IMR-90 (cell line): ENCODE data around the gene CYP21A2. TPM values are rescaled to one million over a fixed set of nuclear protein-coding genes. Genes with fewer than 3 reads are reported as not detected.

Source experiments
- ATAC-seq: fragments of 200-7000 bp; cut with Tn5 transposase; 2 replicates; pipeline ENCODE4 v1.9.1; 2020; ENCODE audit warnings: low read depth, mild to moderate bottlenecking, moderate library complexity
- BruUV-seq: library from RNA; stranded (reverse); fragments of 400-500 nt; replicated peaks from 2 replicates; lab custom pipeline; 2021; lab: Mats Ljungman, UMichigan
- CTCF ChIA-PET: fragments of 300-600 bp; formaldehyde crosslinking; extraction: SDS; loops from one replicate; lab custom pipeline; 2021; ENCODE audit warnings: antibody characterized with exemption; lab: Yijun Ruan, JAX
- POLR2A ChIA-PET: fragments of 300-600 bp; sonication (Branson Sonifier 250); formaldehyde crosslinking; loops from one replicate; lab custom pipeline; 2022; ENCODE audit warnings: antibody characterized with exemption; ENCODE audit not compliant: unreplicated experiment; lab: Charles Lee
- DNase-seq: peaks from one replicate; pipeline ENCODE4 v3.0.0; 2013
- H2AFZ ChIP-seq: replicated peaks from 2 replicates; pipeline ENCODE3; 2013; ENCODE audit warnings: low read length, mild to moderate bottlenecking; ENCODE audit not compliant: poor library complexity
- H2AK5ac ChIP-seq: 2 replicates; pipeline ENCODE4 v1.6.1; 2013; ENCODE audit warnings: low read depth, low read length, inconsistent platforms
- H2AK9ac ChIP-seq: replicated peaks from 2 replicates; pipeline ENCODE3; 2013; ENCODE audit warnings: mild to moderate bottlenecking, low read depth, low read length, moderate library complexity; ENCODE audit not compliant: poor library complexity
- H2BK120ac ChIP-seq: 2 replicates; pipeline ENCODE4 v1.6.1; 2013; ENCODE audit warnings: low read depth, low read length, inconsistent platforms
- H2BK15ac ChIP-seq: 3 replicates; pipeline ENCODE4 v1.6.1; 2013; ENCODE audit warnings: low read depth, low read length, inconsistent platforms
- H2BK20ac ChIP-seq: 2 replicates; pipeline ENCODE4 v1.6.1; 2013; ENCODE audit warnings: low read depth, mild to moderate bottlenecking, inconsistent platforms, low read length, moderate library complexity
- H2BK5ac ChIP-seq: 2 replicates; pipeline ENCODE4 v1.6.1; 2013; ENCODE audit warnings: mild to moderate bottlenecking, low read depth, low read length, inconsistent platforms; ENCODE audit not compliant: poor library complexity, severe bottlenecking
- H3K14ac ChIP-seq: replicated peaks from 2 replicates; pipeline ENCODE4 v1.6.1; 2013; ENCODE audit warnings: low read depth, low read length, inconsistent platforms
- H3K18ac ChIP-seq: 2 replicates; pipeline ENCODE4 v1.6.1; 2013; ENCODE audit warnings: low read depth, low read length, control low read depth
- H3K23ac ChIP-seq: 2 replicates; pipeline ENCODE4 v1.6.1; 2013; ENCODE audit warnings: low read depth, low read length, inconsistent platforms
- H3K27ac ChIP-seq: 2 replicates; pipeline ENCODE4 v1.5.1; 2013; ENCODE audit warnings: mild to moderate bottlenecking, control low read depth, low read length; ENCODE audit not compliant: insufficient read depth
- H3K27me3 ChIP-seq: 2 replicates; pipeline ENCODE4 v1.6.1; 2013; ENCODE audit warnings: low read length; ENCODE audit not compliant: control insufficient read depth, insufficient read depth
- H3K36me3 ChIP-seq: 2 replicates; pipeline ENCODE4 v1.6.1; 2013; ENCODE audit warnings: low read length, mixed read lengths; ENCODE audit not compliant: control insufficient read depth, insufficient read depth
- H3K4ac ChIP-seq: 2 replicates; pipeline ENCODE4 v1.6.1; 2013; ENCODE audit warnings: low read depth, low read length, inconsistent platforms
- H3K4me1 ChIP-seq: 2 replicates; pipeline ENCODE4 v1.6.1; 2013; ENCODE audit warnings: low read length, mixed read lengths; ENCODE audit not compliant: control insufficient read depth, insufficient read depth
- H3K4me2 ChIP-seq: 2 replicates; pipeline ENCODE4 v1.6.1; 2013; ENCODE audit warnings: low read depth, mild to moderate bottlenecking, control low read depth, low read length, moderate library complexity
- H3K4me3 ChIP-seq: 2 replicates; pipeline ENCODE4 v1.5.1; 2013; ENCODE audit warnings: low read depth, mild to moderate bottlenecking, control low read depth, low read length, moderate library complexity; ENCODE audit not compliant: insufficient read depth
- H3K56ac ChIP-seq: 2 replicates; pipeline ENCODE4 v1.6.1; 2013; ENCODE audit warnings: low read length, inconsistent platforms; ENCODE audit not compliant: insufficient read depth; ENCODE audit errors: extremely low read depth
- H3K79me1 ChIP-seq, 2 experiments: 2 replicates each; pipeline ENCODE4 v1.6.1; 2013; ENCODE audit warnings: low read length in 2 of 2, inconsistent platforms in 1 of 2, low read depth in 1 of 2
- H3K9ac ChIP-seq: 2 replicates; pipeline ENCODE4 v1.6.1; 2013; ENCODE audit warnings: low read depth, low read length, control low read depth
- H3K9me1 ChIP-seq: 2 replicates; pipeline ENCODE4 v1.6.1; 2013; ENCODE audit warnings: low read length, inconsistent platforms; ENCODE audit not compliant: insufficient read depth
- H3K9me3 ChIP-seq: 2 replicates; pipeline ENCODE4 v1.6.1; 2013; ENCODE audit warnings: low read length; ENCODE audit not compliant: control insufficient read depth, insufficient read depth
- H4K20me1 ChIP-seq: 2 replicates; pipeline ENCODE4 v1.6.1; 2013; ENCODE audit warnings: low read length, inconsistent platforms; ENCODE audit not compliant: insufficient read depth
- H4K5ac ChIP-seq: 2 replicates; pipeline ENCODE4 v1.6.1; 2013; ENCODE audit warnings: mild to moderate bottlenecking, low read depth, low read length, control low read depth
- H4K8ac ChIP-seq, 2 experiments: 2 replicates each; pipeline ENCODE4 v1.6.1; 2013; ENCODE audit warnings: low read depth in 2 of 2, low read length in 2 of 2, control low read depth in 1 of 2, inconsistent platforms in 1 of 2
- H4K91ac ChIP-seq: 2 replicates; pipeline ENCODE4 v1.6.1; 2013; ENCODE audit warnings: low read depth, low read length, inconsistent platforms; ENCODE audit not compliant: insufficient read depth
- CEBPB ChIP-seq: IDR thresholded peaks from 2 replicates; pipeline ENCODE4 v1.6.1; 2012; ENCODE audit warnings: low read depth, low read length, improper control_type of control experiment
- RAD21 ChIP-seq: IDR thresholded peaks from 2 replicates; pipeline ENCODE4 v1.6.1; 2012; ENCODE audit warnings: low read length, improper control_type of control experiment
- RCOR1 ChIP-seq: IDR thresholded peaks from 2 replicates; pipeline ENCODE4 v1.6.1; 2012; ENCODE audit warnings: mild to moderate bottlenecking, low read length, improper control_type of control experiment; ENCODE audit not compliant: insufficient replicate concordance
- WGBS, 2 experiments: methylation state at CpG; one replicate each; pipeline versions ENCODE4 v1.1.5 to v1.1.7; 2013; ENCODE audit warnings: missing lambda C conversion rate in 2 of 2; ENCODE audit not compliant: insufficient read length in 1 of 2; ENCODE audit errors: extremely low coverage in 2 of 2; 5-methylcytosine and 5-hydroxymethylcytosine counted together
- dilution Hi-C: fragments of 300-500 bp; cut with HindIII; formaldehyde crosslinking; loops from one replicate; pipeline ENCODE4 v1.14.3; 2018; ENCODE audit warnings: low sequenced_read_pairs; ENCODE audit not compliant: unreplicated experiment
- in situ Hi-C: fragments of 300-500 bp; cut with MboI; formaldehyde crosslinking; loops from 3 replicates; pipeline ENCODE4 v1.14.3; 2019; ENCODE audit warnings: low sequenced_read_pairs, inconsistent platforms, mixed read lengths
- intact Hi-C: fragments of 100-400 bp; cut with micrococcal nuclease; formaldehyde crosslinking; loops from 2 replicates; pipeline ENCODE4 v1.10.0; 2022
- polyA plus RNA-seq, 3 experiments: library from polyadenylated mRNA; depleted of rRNA; stranded (reverse); fragments of >200 nt; gene quantifications; 2 replicates each; pipeline ENCODE4 v1.2.3, GENCODE V29; 2012; ENCODE audit warnings: low replicate concordance in 1 of 3
- total RNA-seq: library from RNA; depleted of rRNA; stranded (reverse); fragments of >200 nt; gene quantifications from 2 replicates; pipeline ENCODE4 v1.2.3, GENCODE V29; 2012
- TF ChIP-seq, protein P1 (sequence below): fragments of 150-350 bp; IDR thresholded peaks from 2 replicates; pipeline ENCODE4 v1.6.1; 2016; ENCODE audit warnings: low read depth, mild to moderate bottlenecking, low read length, moderate library complexity, borderline replicate concordance

CYP21A2 gene
- total and polyA plus RNA-seq, 2 of the 4 experiments (the other 2 are of a cell fraction): 0.03 TPM; not detected in 1

GRCh38 chr6:32079566-32080290, 41.5 kb downstream of the CYP21A2 start:
- H3K9ac ChIP-seq: no peak overlapping the region
- dilution Hi-C loops: no loop called here
- 100% methylated on average over 1 of the region's 7 CpGs; no CpG with 5 or more reads in 1 of the 2 experiments for WGBS, 2 experiments
- H3K14ac ChIP-seq: 0 out of 2 replicates have a peak overlapping the region, but pooled peaks have one; percentile 44
- H2BK15ac ChIP-seq: 0 out of 3 replicates have a peak overlapping the region, but pooled peaks have one; percentile 31
- H3K27me3 ChIP-seq: peaks cover 12% of the 10 kb centered on the region
- BruUV-seq: no TSS peak
- DNase-seq: no peak
- peaks cover 35% of the 10 kb centered on the region for H3K4me1 ChIP-seq
- H2AFZ ChIP-seq: peak overlapping the region; percentile 27
- H3K4ac ChIP-seq: peak overlapping the region; percentile 48
- H3K9me1 ChIP-seq: peaks cover 24% of the 10 kb centered on the region
- H3K27ac ChIP-seq: no peak overlapping the region
- H3K4me3 ChIP-seq: no peak overlapping the region
- peak overlapping the region; percentile 68 for H2AK5ac ChIP-seq
- H3K18ac ChIP-seq: no peak overlapping the region; the same call in 1 of the 2 replicates
- ChIA-PET POLR2A (interaction anchor here (0.5 kb wide), 1 partner anchor 1465 kb away, joined by 23 read pairs; no protein-coding TSS in a partner anchor), CTCF (no interaction called here)
- H2BK120ac ChIP-seq: peak overlapping the region; percentile 73
- no peaks in the 10 kb centered on the region for H3K9me3 ChIP-seq
- H3K4me2 ChIP-seq: no peak overlapping the region
- TF ChIP-seq RCOR1 (no peak), CEBPB (no peak), RAD21 (no peak)
- TF ChIP-seq, protein P1, sequence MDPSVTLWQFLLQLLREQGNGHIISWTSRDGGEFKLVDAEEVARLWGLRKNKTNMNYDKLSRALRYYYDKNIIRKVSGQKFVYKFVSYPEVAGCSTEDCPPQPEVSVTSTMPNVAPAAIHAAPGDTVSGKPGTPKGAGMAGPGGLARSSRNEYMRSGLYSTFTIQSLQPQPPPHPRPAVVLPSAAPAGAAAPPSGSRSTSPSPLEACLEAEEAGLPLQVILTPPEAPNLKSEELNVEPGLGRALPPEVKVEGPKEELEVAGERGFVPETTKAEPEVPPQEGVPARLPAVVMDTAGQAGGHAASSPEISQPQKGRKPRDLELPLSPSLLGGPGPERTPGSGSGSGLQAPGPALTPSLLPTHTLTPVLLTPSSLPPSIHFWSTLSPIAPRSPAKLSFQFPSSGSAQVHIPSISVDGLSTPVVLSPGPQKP: no peak
- in situ Hi-C loops: no loop called here
- H2BK20ac ChIP-seq: peak overlapping the region; percentile 57
- ATAC-seq: no peak
- H4K8ac ChIP-seq: 0 out of 4 replicates have a peak overlapping the region, but pooled peaks of 1 of the 2 experiments have one; percentile 28
- H3K23ac ChIP-seq: no peak overlapping the region
- peaks cover 3% of the 10 kb centered on the region; the same call in 1 of the 2 replicates for H4K20me1 ChIP-seq
- intact Hi-C loops: no loop called here
- H4K5ac ChIP-seq: no peak overlapping the region
- no peaks in the 10 kb centered on the region for H3K36me3 ChIP-seq
- H2BK5ac ChIP-seq: no peak overlapping the region
- H2AK9ac ChIP-seq: no peak overlapping the region
- H4K91ac ChIP-seq: peak overlapping the region; percentile 43; the same call in 1 of the 2 replicates
- H3K56ac ChIP-seq: no peak overlapping the region
- no peaks in the 10 kb centered on the region for H3K79me1 ChIP-seq
